Nephron (organoid): ENCODE data around the gene FMNL3.

ENCODE experiments used
- H3K27ac Mint-ChIP-seq, 3 experiments: 2 replicates each; pipeline ENCODE4 v1.8.0; 2020; ENCODE audit warnings: mixed read lengths in 3 of 3, mild to moderate bottlenecking in 2 of 3, moderate library complexity in 1 of 3
- H3K27me3 Mint-ChIP-seq: 2 replicates; pipeline ENCODE4 v1.8.0; 2021; ENCODE audit warnings: low read depth, mild to moderate bottlenecking, moderate library complexity, mixed read lengths
- H3K36me3 Mint-ChIP-seq: 2 replicates; pipeline ENCODE4 v1.8.0; 2020; ENCODE audit warnings: low read depth, mixed read lengths
- H3K4me1 Mint-ChIP-seq: 2 replicates; pipeline ENCODE4 v1.8.0; 2020; ENCODE audit warnings: mixed read lengths
- H3K4me3 Mint-ChIP-seq, 3 experiments: 2 replicates each; pipeline ENCODE4 v1.8.0; 2020; ENCODE audit warnings: mild to moderate bottlenecking in 3 of 3, mixed read lengths in 3 of 3, moderate library complexity in 2 of 3
- H3K9me3 Mint-ChIP-seq: 2 replicates; pipeline ENCODE4 v1.8.0; 2020; ENCODE audit warnings: mixed read lengths
- CTCF ChIP-seq, 3 experiments: fragments of 200-600 bp; sonication (generic); IDR thresholded peaks; one replicate each; pipeline ENCODE4 v1.5.0; 2021; ENCODE audit warnings: antibody characterized with exemption in 3 of 3; ENCODE audit not compliant: unreplicated experiment in 3 of 3

The FMNL3 gene

DNA sequence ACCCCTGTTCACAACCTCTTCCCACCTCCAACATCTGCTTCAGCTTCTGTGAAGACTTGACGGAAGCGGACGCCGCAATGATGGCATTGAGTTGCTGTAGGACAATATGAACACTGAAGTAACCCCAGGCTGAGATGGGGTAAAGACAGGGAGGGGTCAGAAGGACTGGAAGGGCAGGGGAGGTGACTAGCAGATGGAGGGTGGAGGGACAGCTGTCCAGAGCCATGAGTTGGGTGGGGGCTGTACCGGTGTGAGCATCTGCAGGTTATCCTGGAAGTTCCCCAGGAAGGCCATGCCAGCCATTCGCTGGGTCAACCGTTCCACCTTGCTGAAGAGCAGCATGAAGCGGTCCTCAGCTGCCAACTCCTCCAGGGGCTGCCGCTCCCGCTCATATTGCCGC, 57.8 kb downstream of the FMNL3 start:
- Mint-ChIP-seq H3K9me3 (no peaks in the 10 kb centered on the region), H3K4me3 (no peak overlapping the region), H3K27me3 (no peaks in the 10 kb centered on the region), H3K4me1 (peaks cover 50% of the 10 kb centered on the region), H3K27ac (peak overlapping the region; percentile 30 to 88 (median 74)), H3K36me3 (peaks cover 83% of the 10 kb centered on the region)
- TF ChIP-seq CTCF (IDR thresholded peaks at IDR 0.05; ENCODE audit: unreplicated experiment in 3 of 3): no peak

- peaks cover 53% of the 10 kb centered on the region for H3K4me1 Mint-ChIP-seq
- H3K4me3 Mint-ChIP-seq: no peak overlapping the region
- H3K27me3 Mint-ChIP-seq: no peaks in the 10 kb centered on the region
- H3K9me3 Mint-ChIP-seq: no peaks in the 10 kb centered on the region
- no peak for TF ChIP-seq CTCF (IDR thresholded peaks at IDR 0.05; ENCODE audit: unreplicated experiment in 3 of 3)
- peak overlapping the region; percentile 30 to 88 (median 74) for H3K27ac Mint-ChIP-seq
- peaks cover 80% of the 10 kb centered on the region for H3K36me3 Mint-ChIP-seq
Observed at GRCh38 chr12:49648712-49649003, 58.5 kb downstream of the FMNL3 start.

DNA sequence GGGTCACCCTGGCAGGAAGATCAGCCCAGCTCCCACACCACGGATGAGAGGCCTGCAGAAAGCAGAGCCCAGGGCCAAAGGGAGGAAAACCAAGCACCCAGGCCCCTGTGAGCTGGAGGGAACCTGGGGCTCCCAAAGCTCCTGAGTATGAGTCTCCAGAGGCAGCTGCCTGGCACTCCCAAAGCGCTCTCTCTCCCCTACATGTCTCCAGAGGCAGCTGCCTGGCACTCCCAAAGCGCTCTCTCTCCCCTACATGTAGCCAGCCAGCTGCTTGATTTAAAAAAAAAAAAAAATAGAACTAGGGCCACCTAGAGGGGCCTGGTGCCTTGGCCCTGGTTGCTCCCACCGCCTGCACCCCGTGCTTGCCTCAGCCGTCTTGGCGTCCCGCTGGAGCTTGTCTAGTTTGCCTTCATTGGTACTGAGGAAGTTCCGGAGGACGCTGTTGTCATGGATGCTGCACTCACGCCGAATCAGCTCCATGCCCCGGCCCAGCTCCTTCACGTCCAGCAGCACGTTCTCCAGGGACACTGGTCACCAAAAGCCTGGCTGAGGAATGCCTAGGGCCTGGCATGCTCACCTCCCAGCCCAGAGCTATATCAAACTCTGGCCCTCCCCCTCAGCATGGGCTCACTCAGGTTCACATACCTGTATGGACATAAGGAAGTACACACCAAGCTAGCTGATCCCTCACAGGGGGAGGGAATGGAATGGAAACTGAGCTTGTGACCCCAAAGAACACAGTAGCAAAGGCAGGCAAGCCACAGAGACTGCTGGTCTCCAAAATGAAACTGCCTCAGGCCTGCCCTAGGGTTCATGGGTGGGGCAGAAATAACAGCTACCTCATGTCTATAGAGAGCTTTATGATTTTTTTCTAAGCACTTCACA, 59.1 kb downstream of the FMNL3 start:
- Mint-ChIP-seq H3K27me3 (no peaks in the 10 kb centered on the region), H3K9me3 (no peaks in the 10 kb centered on the region), H3K4me1 (peaks cover 53% of the 10 kb centered on the region), H3K36me3 (peaks cover 82% of the 10 kb centered on the region), H3K4me3 (peak overlapping the region in 1 of 3 experiments; percentile 41), H3K27ac (peak overlapping the region; percentile 74 to 88 (median 83))
- TF ChIP-seq CTCF (IDR thresholded peaks at IDR 0.05; ENCODE audit: unreplicated experiment in 3 of 3): no peak

DNA sequence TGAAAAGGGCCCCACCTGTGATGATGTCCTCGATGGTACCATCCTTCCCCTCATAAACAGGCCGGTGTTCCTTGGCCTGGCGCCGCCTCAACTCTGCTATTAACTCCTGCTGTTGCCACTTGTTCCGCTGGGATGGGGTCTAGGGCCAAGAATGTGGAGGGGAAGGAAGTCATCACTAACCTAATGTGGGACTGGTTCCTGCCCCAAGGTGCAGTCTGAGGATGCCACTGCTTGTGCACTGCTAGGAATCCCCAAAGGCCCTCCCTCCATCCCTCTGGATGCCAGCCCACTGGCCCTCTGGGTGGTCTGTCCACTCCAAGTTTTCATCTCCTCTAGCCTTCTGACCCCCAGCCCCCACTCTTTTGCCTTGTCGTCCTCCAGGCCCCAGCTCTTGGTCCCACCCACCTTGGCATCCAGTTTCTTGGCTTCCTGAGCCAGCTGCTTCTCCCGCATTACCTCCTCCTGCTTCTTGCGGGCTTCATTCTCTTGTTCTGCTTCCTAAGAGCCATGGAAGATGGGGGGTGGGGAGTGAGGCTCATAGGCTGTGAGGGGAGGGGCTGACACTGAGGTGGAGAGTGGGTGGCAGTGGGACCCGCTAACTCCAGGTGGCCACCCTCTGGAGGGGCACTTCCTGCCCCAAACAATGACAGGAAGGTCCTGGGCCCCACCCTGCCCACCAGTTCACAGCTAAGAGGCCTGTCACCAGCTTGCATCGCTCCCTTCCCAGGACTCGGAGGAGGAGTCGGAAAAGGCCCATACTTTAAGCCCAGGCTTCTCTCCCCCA, 60.1 kb downstream of the FMNL3 start:
- TF ChIP-seq CTCF (IDR thresholded peaks at IDR 0.05; ENCODE audit: unreplicated experiment in 3 of 3): no peak
- peak overlapping the region; percentile 71 to 88 (median 83) for H3K27ac Mint-ChIP-seq
- H3K36me3 Mint-ChIP-seq: peaks cover 74% of the 10 kb centered on the region
- no peaks in the 10 kb centered on the region for H3K9me3 Mint-ChIP-seq
- no peaks in the 10 kb centered on the region for H3K27me3 Mint-ChIP-seq
- H3K4me1 Mint-ChIP-seq: peaks cover 48% of the 10 kb centered on the region
- peak overlapping the region in 1 of 3 experiments; percentile 41 for H3K4me3 Mint-ChIP-seq

- no peaks in the 10 kb centered on the region for H3K9me3 Mint-ChIP-seq
- no peak overlapping the region for H3K4me3 Mint-ChIP-seq
- H3K4me1 Mint-ChIP-seq: peaks cover 48% of the 10 kb centered on the region
- peak overlapping the region in 2 of 3 experiments; percentile 84 to 88 for H3K27ac Mint-ChIP-seq
- no peak for TF ChIP-seq CTCF (IDR thresholded peaks at IDR 0.05; ENCODE audit: unreplicated experiment in 3 of 3)
- H3K27me3 Mint-ChIP-seq: no peaks in the 10 kb centered on the region
- H3K36me3 Mint-ChIP-seq: peaks cover 68% of the 10 kb centered on the region
Observed at GRCh38 chr12:49646331-49646830, 60.8 kb downstream of the FMNL3 start.
